HG02970 (cell line): Measurements from ENCODE around the gene GRM1.

Experiments used
- ATAC-seq: cut with Tn5 transposase; IDR thresholded peaks from one replicate; pipeline ENCODE4 v1.9.1; 2021; ENCODE audit warnings: mild to moderate bottlenecking, moderate library complexity, moderate number of reproducible peaks; ENCODE audit not compliant: unreplicated experiment, low FRiP score

Gene GRM1

DNA sequence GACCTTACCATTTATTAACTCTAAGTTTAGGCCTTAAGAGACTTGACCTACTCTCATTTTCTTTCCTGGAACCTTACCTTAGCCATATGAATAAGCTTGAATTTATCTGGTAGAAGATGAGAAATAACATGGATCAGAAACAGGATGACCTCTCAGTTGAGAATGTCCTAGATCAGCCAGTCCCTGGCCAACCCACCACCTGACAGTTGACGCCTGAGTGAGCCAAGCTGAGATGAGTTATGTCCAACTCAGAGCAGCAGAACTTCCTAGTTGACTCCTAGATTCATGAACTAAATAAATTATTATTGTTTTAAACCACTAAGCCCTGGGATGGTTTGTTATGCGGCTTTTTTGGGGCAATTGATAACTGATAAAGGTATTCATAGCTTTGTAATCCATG, 281.8 kb downstream of the GRM1 start:
- no peak for ATAC-seq

DNA sequence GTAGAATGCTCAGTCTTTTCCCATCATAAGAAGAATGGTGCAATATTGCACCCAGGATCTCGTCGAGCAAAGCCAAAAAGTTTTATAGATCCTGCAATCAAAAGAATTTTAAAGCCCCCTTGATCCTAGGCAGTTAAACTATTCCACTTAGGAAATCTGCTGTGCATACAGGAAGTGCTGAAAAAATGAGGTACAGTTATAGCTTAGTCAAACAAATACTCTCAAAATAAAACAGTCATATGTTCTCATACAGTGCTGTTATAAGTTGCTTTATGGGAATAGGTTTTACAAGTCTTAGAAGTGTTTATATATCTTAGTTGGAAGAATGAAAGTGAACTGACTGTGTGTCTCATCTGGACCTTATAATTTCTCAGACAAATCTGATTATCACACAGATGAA, 282.2 kb downstream of the GRM1 start:
- ATAC-seq = no peak

DNA sequence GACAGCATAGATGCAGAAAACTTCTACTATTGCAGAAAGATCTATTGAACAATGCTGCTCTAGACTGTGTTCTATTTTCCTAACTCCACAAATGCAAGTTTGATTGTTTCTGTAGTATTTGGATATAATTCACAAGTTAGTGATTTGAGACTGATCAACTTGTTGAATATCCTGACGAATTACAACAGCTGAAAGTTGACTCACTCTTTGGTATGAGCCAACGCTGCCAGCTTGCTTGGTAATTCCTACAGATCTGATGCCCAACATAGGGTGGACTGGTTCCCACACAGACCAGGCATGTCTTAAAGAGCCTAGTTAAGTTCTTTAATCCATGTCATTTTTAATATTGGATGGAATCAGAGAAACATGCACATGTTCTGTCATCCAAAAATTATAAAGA, 283.7 kb downstream of the GRM1 start:
- no peak for ATAC-seq

DNA sequence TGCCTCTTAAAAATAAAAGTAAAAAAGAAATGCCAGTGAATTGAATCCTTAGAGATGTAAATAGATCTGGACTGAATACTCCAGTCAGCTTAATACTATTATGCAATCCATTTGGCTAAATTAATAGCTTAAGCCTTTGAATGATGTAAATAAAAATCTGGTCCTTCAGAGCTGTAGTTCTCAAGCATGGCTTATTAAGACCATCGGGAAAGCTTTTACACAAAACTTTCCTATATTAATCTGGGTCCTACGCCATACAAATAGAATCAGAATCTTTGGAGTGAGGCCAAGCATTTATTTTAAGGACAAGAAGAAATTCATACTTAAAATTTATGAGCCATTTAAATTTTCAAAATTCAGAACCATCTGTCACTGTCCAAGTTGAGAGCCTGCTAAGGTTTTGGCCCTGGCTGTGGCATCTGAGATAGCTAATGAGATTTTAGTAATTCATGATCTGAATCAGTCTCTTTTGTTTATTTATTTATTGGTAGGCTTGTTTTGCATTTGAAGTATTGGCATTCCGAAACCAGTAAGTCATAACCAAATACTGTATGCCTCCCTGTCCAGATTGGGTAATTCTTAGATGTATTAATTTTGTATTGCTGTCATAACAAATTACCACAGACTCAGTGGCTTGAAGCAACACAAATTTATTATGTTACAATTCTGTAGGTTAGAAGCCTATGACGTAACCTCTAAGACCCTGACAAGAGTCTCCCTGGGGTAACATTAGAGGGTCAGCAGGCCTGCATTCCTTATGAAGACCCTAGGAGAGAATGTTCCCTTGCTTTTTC, 286.7 kb downstream of the GRM1 start:
- no peak for ATAC-seq

DNA sequence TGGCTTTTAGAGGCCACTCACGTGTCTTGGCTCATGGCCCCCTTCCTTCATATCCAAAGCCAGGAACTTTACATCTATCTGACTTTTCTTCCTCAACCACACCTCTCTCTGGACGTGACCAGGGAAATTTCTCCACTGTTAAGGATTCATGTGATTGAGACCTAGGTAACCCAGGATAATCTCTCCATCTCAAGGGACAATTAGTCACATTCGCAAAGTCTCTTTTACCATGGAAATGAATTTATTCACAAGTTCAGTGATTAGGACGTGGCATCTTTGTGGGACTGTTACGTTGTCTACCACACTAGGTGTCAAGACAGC, 287.3 kb downstream of the GRM1 start:
- ATAC-seq = no peak

DNA sequence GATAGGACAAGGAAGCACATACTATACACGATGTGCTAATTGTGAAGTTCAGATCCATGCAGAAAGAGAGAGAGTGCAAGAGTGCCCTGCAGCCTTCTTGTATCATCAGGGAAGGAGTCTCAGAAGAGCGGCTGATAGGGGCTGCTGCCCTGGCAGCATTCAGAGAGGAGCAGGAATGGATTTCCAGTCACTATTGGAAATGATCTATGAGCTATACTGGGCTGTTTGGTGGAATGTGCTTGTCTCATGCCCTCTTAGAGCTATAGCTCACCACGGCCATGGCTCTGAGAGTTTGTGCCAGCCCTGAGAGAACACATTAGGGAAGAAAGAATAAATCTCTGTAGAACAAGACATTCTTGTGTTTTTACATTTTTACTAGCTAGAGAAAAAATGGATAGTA, 302.2 kb downstream of the GRM1 start:
- no peak for ATAC-seq

DNA sequence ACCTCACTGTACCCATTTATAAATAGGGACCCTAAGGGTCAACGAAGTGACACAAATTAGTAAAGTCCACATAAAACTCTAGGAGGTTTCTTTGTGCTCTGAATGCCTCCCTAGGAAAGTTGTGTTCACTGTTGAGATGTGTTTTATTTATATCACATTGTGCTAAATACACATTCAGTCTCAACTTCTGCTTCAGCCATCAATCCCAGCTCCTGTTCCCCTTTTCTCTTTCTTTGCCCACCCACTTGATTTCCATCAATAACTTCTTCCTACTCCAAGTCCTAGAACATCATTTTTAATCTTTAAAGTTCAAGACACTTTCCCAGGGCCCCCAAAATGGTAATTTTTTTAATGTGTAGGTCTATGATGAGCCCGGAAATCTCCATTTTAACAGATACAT, 306.5 kb downstream of the GRM1 start:
- ATAC-seq = no peak

DNA sequence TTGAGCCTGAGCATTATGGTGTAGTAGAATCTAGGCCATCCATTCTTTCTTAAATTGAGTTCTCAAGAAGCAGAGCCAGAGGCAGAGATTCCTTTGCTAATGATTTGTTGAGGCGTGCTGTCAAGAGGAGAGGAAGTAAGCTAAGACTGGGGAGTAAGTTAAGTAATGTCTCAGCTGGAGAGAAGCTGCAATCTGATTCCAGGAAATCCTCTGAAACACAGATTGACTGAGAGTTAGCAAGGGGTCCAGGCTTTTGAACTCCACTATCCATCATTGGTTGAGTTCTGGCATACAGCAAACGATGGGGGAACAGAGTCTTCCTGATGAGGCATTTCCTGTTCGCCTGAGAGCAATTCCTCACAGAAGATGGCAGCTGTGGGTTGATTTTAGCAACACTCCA, 307.3 kb downstream of the GRM1 start:
- ATAC-seq = no peak

DNA sequence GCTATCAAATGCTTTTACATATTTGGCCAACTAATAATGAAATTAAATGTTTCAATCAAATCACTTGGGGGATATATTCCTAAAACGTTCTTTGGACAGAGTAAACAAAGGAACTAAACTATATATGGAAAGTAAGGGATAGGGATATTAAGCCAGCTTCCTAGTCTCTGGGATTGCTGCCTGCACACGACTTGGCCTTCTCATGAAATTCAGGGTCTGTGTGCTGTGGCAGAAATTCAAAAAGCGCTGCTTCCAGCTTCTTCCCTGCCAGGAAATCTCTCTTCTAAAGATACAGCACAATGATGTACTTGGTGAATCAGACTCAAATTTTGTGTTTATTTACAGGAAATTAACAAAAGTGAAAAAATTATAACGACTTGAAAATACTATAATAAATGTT, 308.5 kb downstream of the GRM1 start:
- ATAC-seq = no peak

DNA sequence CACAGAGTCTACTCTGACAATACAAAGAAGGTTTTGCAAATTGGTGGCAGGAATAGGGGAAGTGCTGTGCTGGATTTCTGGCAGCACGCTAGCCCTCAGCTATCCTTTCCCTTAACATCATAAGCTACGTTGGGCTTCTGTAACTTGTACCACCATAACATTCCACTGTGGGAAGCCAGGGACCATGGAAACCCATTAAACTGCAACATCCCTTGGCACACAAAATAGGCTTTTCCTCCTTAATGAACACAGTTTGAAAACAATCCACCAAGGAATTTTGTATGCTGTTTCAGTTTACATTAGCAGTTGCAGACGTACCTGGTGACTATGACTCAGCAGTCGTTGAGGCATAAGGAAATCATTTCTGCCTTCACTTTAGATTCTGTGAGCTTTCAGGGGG, 310.9 kb downstream of the GRM1 start:
- no peak for ATAC-seq

DNA sequence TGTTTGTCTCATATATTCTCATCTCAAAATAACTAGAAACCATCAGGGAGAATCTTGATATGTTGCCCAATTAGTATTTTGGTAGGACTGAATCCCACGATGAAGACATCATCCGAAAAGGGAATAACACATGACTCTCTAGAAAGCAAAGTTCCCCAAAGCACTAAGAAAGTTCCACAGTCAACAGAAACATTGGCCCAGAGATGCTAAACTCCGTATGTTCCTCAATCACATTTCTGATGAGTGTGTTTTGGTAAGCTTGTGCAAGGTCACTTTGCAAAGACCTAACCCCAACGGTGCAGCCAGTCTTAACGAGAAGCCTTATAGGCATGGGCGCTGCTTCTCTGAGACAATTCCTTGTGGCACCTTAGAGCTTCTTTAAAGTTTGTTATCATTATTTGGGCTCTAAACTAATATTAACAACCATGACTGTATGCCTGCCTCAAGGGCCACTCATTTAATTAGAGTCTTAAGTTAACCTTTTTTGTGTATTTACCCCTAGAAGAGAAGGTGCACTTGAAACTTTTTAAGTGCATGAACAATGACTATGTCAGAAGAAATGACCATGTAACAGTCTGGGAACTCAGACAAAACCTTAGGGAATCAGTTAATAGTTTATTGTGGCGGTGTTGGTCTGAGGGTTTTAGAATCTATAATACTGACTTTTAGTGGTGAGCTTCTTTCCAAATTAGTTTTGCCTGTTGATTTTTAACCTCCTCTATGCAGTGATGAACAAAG, 312.8 kb downstream of the GRM1 start:
- ATAC-seq = no peak

DNA sequence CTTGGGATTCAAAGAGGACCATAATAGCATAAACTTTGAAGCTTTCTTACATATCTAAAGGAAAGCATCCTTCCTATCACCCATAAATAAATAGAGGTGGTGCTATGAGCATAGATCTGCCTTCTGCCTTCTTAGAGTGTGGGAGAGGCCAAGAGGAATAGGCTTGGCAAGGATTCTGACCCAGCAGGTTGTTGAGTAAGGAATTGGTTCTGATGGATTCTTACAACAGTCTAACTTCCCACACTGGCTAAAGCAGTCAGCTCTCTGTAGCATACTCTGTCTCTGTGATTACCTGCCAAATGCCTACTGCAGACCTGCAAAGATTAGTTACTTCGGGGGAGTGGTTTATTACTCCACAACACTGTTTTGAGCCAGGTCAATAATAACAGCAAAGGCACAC, 316.7 kb downstream of the GRM1 start:
- ATAC-seq = no peak

DNA sequence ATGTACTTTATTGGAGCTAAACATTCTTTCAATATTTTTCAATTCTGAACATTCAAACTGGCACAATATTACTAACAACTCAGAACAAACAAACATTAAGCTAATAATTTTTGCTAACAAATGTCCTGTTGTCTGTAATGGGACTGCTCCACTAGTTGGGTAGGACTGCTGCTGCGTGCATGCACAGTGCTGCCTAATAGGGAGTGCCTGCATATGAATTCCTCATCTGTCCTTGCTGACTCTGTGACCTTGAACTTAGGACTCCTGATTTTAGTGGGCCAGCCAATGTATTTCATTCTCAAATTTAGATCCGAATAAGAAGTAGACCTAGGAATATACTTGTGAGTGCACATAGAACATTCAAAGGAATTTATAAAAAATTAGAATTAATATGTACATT, 318.2 kb downstream of the GRM1 start:
- ATAC-seq = no peak

DNA sequence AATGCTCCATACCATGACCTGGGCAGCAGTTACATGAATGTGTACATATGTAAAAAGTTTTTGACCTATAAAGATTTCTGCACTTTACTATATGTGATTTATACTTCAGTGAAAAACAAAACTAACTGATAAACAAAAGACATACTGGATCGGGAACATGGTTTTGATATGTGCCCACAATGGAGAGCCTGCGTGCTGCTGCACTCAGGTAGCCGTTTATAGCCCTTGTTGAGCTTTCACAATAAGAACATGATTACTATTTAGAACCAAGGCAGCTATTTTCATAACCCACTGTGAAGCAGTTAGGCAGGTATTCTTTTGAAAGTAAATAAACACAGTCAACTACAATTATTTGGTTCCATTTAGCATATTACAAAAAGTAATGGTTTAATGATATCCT, 318.8 kb downstream of the GRM1 start:
- ATAC-seq = no peak

DNA sequence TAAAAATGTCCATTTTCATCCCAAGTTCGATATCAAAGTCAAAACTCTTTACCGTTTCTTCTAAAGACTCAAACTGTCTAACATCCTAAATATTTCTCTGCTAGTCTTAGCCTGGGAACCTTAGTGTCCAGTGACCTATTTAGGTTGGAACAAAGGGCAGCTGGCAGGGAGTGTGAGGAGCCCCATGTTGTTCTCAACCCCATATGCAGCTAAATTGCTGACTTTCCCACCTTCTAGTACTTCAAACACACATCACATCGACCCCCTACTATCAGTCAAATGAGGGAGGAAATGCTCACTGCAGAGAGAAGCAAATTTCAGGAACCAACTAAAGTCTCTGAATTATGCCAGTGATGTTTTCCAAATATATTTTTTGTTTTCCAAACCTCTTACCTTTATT, 322.2 kb downstream of the GRM1 start:
- ATAC-seq = no peak

DNA sequence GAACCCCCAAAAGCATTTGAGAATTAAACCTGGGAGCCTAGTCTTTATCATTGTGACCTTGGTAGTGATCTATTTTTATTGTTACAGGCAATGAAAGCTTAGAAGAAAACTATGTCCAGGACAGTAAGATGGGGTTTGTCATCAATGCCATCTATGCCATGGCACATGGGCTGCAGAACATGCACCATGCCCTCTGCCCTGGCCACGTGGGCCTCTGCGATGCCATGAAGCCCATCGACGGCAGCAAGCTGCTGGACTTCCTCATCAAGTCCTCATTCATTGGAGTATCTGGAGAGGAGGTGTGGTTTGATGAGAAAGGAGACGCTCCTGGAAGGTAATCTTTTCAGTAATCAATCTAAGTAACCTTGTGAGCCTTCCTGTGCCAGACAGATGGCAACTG, 323.3 kb downstream of the GRM1 start:
- ATAC-seq = no peak

DNA sequence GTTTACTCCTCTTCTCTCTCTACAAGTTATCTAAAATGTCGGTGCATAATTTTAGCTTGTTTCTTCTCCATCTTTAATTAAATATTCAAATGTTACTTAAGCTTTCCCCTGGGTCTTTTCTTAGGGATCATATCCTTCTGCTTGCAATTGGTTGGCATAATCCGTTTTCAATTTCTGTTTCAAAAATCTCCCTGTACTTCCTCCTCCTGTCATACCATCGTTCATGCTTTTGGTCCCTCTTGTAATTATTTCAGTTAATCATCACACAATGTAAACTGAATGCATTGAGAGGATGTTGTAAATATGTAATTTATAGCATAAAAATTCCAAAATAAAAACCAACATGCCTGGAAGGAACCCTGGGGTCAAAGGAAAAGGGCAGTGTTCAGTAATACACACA, 325.6 kb downstream of the GRM1 start:
- no peak for ATAC-seq

DNA sequence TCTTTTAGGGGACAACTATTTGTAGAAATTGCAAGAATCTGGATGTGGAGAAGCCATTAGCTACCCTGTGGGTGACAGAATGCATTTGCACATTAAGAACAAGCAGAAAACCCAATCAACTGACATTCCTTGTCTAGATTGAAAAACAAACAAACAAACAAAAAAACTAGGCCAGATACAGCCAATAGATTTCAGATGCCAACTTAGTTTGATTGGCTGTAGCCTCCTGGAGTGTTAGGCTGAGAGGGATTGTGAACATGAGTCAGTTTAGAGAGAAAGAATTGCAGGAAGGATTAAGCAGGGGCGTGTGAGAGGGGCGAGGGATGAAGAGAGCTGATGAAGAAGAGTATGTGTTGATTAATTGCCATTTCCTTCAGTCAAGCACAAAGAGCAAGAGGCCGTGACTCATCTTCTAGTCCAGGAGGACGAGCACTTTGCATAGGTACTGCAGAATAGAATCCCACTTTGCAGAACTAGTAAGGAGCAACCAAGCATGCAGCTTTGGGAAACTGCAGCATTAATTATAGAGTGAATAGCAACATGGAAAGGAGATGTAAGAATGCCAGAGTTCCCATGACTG, 326.7 kb downstream of the GRM1 start:
- no peak for ATAC-seq

DNA sequence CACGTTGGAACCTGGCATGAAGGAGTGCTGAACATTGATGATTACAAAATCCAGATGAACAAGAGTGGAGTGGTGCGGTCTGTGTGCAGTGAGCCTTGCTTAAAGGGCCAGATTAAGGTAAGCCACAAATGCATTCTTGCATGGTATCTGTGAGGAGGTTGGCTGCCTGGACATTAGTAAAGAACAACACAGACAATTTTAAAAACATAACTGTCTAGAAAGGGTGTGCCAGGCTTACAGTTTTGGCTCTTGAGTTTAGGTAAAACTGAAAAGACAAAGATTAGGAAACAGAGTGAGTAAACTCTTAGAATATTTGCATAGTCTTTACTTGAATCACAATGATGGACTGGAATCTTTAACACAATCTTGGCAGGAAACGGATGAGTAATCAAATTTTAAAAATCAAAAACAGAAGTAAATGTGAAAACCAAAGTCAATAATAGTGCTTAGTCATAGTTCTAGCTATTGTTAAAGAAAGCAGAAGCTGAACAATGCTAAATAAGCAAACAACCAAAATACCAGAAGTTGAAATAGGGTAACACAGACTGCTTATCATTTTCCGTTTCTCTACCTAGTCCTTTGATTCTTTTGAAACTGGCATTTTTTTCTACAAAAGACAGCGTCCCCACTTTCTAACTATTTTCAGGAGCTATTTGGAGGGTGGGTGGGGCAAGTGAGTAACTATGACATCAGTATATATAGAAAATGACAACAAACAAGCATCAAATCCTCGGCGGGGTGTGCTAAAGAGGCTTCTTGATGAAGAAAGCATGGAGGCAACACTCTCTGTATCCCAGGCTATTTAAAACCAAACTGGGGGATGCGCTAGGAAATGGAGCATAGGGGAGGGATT, 328.9 kb downstream of the GRM1 start:
- no peak for ATAC-seq

DNA sequence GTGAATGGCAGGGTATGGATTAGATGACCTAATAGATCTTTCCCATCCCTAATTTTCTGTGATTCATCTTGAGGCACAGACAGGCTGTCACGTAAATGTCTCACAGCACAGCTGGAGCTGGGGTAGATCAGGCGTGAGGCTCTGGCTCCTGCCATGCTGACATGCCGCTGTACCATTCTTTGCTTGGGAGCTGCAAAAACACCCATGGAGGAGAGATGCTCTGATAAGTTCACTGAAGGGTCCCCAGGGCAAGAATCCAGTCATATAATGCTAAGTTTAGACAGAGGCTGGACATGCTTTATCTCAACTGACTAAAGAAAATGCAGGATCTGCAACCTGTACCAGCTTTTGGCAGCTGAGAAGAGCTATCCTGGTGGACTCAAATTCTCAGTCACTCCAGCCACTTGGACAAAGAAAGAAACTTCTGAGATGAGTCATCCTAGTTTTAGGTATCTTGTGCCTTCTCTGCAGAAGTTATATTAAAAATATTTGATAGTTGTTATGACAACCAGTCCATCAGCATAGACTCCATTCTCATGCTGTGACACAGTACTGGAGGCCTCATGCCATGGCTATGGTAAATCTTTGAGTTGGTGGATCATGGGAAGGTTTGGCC, 329.7 kb downstream of the GRM1 start:
- no peak for ATAC-seq

DNA sequence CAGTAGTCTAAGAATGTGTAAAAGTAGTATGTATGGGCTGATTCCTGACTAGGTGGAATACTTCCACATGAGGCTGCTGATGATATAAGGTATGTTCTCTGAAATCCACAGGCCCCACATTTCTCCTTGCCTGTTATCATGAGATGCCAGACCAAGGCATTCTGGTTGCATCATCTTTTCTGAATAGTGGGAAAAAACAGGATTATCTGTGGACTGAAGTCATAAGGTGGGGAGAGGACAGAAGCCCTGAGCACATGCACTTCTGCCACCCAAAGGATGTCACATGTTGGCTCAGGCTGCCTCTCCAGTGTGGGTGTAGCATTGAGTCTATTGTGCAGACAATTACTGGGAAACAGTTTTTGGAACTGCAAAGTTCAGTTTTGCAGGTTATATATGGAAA, 330.3 kb downstream of the GRM1 start:
- ATAC-seq = no peak
